K562 (cell line): ENCODE data around the gene SPAG9. TPM values are rescaled to one million over a fixed set of nuclear protein-coding genes. Genes with fewer than 3 reads are reported as not detected.

Experiments used
- ATAC-seq: fragments of 200-7000 bp; cut with Tn5 transposase; 3 replicates; pipeline ENCODE4 v1.9.1; 2020; ENCODE audit warnings: moderate library complexity
- BruUV-seq: library from RNA; stranded (reverse); fragments of 400-500 nt; replicated peaks from 2 replicates; lab custom pipeline; 2021; lab: Mats Ljungman, UMichigan
- CTCF ChIA-PET: fragments of 300-600 bp; formaldehyde crosslinking; extraction: SDS; loops from one replicate; lab custom pipeline; 2021; ENCODE audit warnings: low intra/inter-chr PET ratio; lab: Yijun Ruan, JAX
- POLR2A ChIA-PET: fragments of 300-600, 350-650 bp; sonication (Branson Sonifier 250); formaldehyde crosslinking; extraction: SDS; loops from one replicate; lab custom pipeline; 2021; ENCODE audit warnings: antibody characterized with exemption, inconsistent platforms; lab: Yijun Ruan, JAX
- DNase-seq, 4 experiments: peaks; one replicate each; pipeline versions ENCODE4 v3.0.0 to v3.0.0-alpha.2; 2011 to 2018; ENCODE audit warnings: low spot score in 3 of 4, mixed read lengths in 3 of 4; ENCODE audit errors: extremely low read depth in 1 of 4
- FAIRE-seq: peaks from 2 replicates; lab custom pipeline; 2011; peaks lifted over from hg19 to GRCh38; lab: Jason Lieb, UNC
- H2AFZ ChIP-seq: 2 replicates; pipeline ENCODE4 v1.6.0; 2011; ENCODE audit warnings: low read depth, low read length, control low read depth, inconsistent platforms
- H3K27ac ChIP-seq: fragments of 200-600 bp; 3 replicates; pipeline ENCODE4 v1.8.0; 2011; ENCODE audit warnings: low read depth, mild to moderate bottlenecking, control low read depth, inconsistent platforms, low read length, moderate library complexity, mixed read lengths; ENCODE audit errors: extremely low read depth
- H3K27me3 ChIP-seq, 2 experiments: fragments of 300-600 bp in 1 of 2; 2 replicates in 1 of 2; 3 replicates in 1 of 2; pipeline versions ENCODE4 v1.6.0 to v1.8.0; 2011; ENCODE audit warnings: inconsistent platforms in 2 of 2, low read length in 2 of 2, mild to moderate bottlenecking in 1 of 2, mixed read lengths in 1 of 2, moderate library complexity in 1 of 2; ENCODE audit not compliant: control insufficient read depth in 2 of 2, insufficient read depth in 2 of 2
- H3K36me3 ChIP-seq: fragments of 300-600 bp; 3 replicates; pipeline ENCODE4 v1.8.0; 2011; ENCODE audit warnings: mild to moderate bottlenecking, low read length, inconsistent platforms; ENCODE audit not compliant: control insufficient read depth, insufficient read depth
- H3K4me1 ChIP-seq, 2 experiments: fragments of 200-600 bp in 1 of 2; replicated peaks in 1 of 2; 2 replicates in 1 of 2; 3 replicates in 1 of 2; pipeline versions ENCODE4 v1.5.1 to v1.8.0; 2011; ENCODE audit warnings: inconsistent platforms in 2 of 2, low read length in 2 of 2, mild to moderate bottlenecking in 1 of 2, mixed read lengths in 1 of 2, moderate library complexity in 1 of 2; ENCODE audit not compliant: control insufficient read depth in 2 of 2, insufficient read depth in 2 of 2
- H3K4me2 ChIP-seq: 2 replicates; pipeline ENCODE4 v1.6.1; 2011; ENCODE audit warnings: low read length, control low read depth, inconsistent platforms, mixed read lengths; ENCODE audit not compliant: insufficient read depth
- H3K4me3 ChIP-seq: fragments of 200-600 bp; sonication (generic), shearing (Covaris generic); 2 replicates; pipeline ENCODE4 v1.5.1; 2016; ENCODE audit warnings: control low read depth, inconsistent platforms
- H3K79me2 ChIP-seq: fragments of 200-600 bp; 3 replicates; pipeline ENCODE4 v1.8.0; 2011; ENCODE audit warnings: low read length, inconsistent platforms; ENCODE audit not compliant: control insufficient read depth, insufficient read depth
- H3K9ac ChIP-seq, 2 experiments: 2 replicates each; pipeline versions ENCODE4 v1.6.0 to v1.6.1; 2011; ENCODE audit warnings: low read depth in 2 of 2, low read length in 2 of 2, control low read depth in 1 of 2, inconsistent platforms in 1 of 2, mild to moderate bottlenecking in 1 of 2, mixed read lengths in 1 of 2; ENCODE audit not compliant: insufficient read depth in 1 of 2
- H3K9me1 ChIP-seq: one replicate; pipeline ENCODE4 v1.6.0; 2011; ENCODE audit warnings: inconsistent platforms, mild to moderate bottlenecking, low read length, moderate library complexity; ENCODE audit not compliant: control insufficient read depth, insufficient read depth
- H3K9me3 ChIP-seq: replicated peaks from 2 replicates; pipeline ENCODE4 v1.5.1; 2011; ENCODE audit warnings: low read depth, low read length, inconsistent platforms; ENCODE audit not compliant: control insufficient read depth, insufficient read depth
- H4K20me1 ChIP-seq: replicated peaks from 2 replicates; pipeline ENCODE4 v1.6.1; 2011; ENCODE audit warnings: low read length, inconsistent platforms, mixed read lengths; ENCODE audit not compliant: control insufficient read depth, insufficient read depth
- BRD4 ChIP-seq: fragments of 200-600 bp; sonication (generic); IDR thresholded peaks from 2 replicates; pipeline ENCODE4 v1.6.1; 2017; ENCODE audit warnings: inconsistent platforms
- NR2C2 ChIP-seq, 2 experiments: fragments of 200-800 bp in 1 of 2; sonication (Bioruptor generic) in 1 of 2; sonication (generic) in 1 of 2; formaldehyde crosslinking in 1 of 2; IDR thresholded peaks; 2 replicates each; pipeline versions ENCODE4 v1.6.1 to v1.8.0; 2016 to 2022; ENCODE audit warnings: mild to moderate bottlenecking in 1 of 2, missing compliant biosample characterization in 1 of 2, missing genetic modification characterization in 1 of 2, missing genetic modification reagents in 1 of 2
- WGBS: fragments of 100-300 bp; shearing (Covaris generic); methylation state at CpG from one replicate; pipeline ENCODE4 v1.1.6; 2016; ENCODE audit warnings: low coverage, mixed read lengths; ENCODE audit not compliant: insufficient coverage; ENCODE audit errors: missing lambda C conversion rate; 5-methylcytosine and 5-hydroxymethylcytosine counted together
- in situ Hi-C: fragments of 300-500 bp; cut with MboI; formaldehyde crosslinking; loops from 4 replicates; pipeline ENCODE4 v1.15.0; 2018; ENCODE audit warnings: inconsistent platforms, mixed read lengths
- intact Hi-C: fragments of 100-400 bp; cut with micrococcal nuclease; formaldehyde crosslinking; loops from 2 replicates; pipeline ENCODE4 v1.14.2; 2022
- polyA plus RNA-seq, 8 experiments: library from polyadenylated mRNA; depleted of rRNA in 4 of 8; stranded (reverse) in 5 of 8; unstranded in 3 of 8; fragments of >200 nt; fragmentation: Nextera tagmentation in 2 of 8; fragmentation: Illumina TruSeq in 1 of 8; extraction: Ambion mirVana in 2 of 8; extraction: Trizol in 1 of 8; gene quantifications; 2 replicates each; pipeline versions ENCODE4 v1.2.1 to v1.2.3, GENCODE V29; 2011 to 2014; ENCODE audit warnings: inconsistent platforms in 1 of 8, missing spikeins in 1 of 8
- total RNA-seq, 7 experiments: library from RNA; depleted of rRNA in 6 of 7; stranded (reverse); fragments of >200 nt in 6 of 7; fragmentation: Illumina TruSeq in 2 of 7; extraction: Trizol in 2 of 7; gene quantifications; 2 replicates each; pipeline versions ENCODE4 v1.2.1 to v1.2.3, GENCODE V29; 2011 to 2021; ENCODE audit warnings: low replicate concordance in 1 of 7
- TF ChIP-seq, protein P1 (sequence below): sonication (generic); formaldehyde crosslinking; IDR thresholded peaks from 2 replicates; pipeline ENCODE4 v1.8.0; 2022; ENCODE audit warnings: mild to moderate bottlenecking, missing genetic modification reagents

The SPAG9 gene
- total and polyA plus RNA-seq, 9 of the 15 experiments (the other 6 are each of a cell fraction or from before 2014, with no cell fraction given), result 12.2 to 99.2 (median 58.2) TPM

DNA sequence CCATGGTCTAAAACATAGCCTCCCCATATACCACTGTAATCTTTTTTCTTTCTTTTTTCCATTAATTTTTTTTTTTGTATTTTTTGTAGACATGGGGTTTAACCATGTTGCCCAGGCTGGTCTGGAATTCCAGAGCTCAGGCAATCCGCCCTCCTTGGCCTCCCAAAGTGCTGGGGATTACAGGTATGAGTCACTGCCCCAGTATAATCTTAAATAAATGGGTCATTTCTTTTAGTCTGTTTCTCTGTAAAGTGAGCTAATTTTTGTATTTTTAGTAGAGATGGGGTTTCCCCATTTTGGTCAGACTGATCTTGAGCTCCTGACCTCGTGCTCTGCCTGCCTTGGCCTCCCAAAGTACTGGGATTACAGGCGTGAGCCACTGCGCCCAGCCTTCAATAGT is 27.0 kb upstream of the SPAG9 start:
- in situ Hi-C loops, result loop anchor here (5.0 kb wide), 1 partner anchor 145 kb away; no protein-coding TSS in a partner anchor
- Histone ChIP-seq H3K27me3 (no peaks in the 10 kb centered on the region), H3K9me3 (no peaks in the 10 kb centered on the region), H3K9ac (no peak overlapping the region), H3K9me1 (no peaks in the 10 kb centered on the region), H2AFZ (peak overlapping the region; percentile 17; the same call in 1 of the 2 replicates), H3K4me1 (peaks cover 7 to 8% of the 10 kb centered on the region in 2 experiments; a peak in 3 of 5 replicates), H3K36me3 (no peaks in the 10 kb centered on the region), H4K20me1 (no peaks in the 10 kb centered on the region), H3K79me2 (no peaks in the 10 kb centered on the region), H3K4me2 (no peak overlapping the region), H3K4me3 (no peak overlapping the region), H3K27ac (0 out of 3 replicates have a peak overlapping the region, but pooled peaks have one; percentile 22)
- ATAC-seq (no peak), DNase-seq (no peak), FAIRE-seq (no peak)
- TF ChIP-seq, protein P1, sequence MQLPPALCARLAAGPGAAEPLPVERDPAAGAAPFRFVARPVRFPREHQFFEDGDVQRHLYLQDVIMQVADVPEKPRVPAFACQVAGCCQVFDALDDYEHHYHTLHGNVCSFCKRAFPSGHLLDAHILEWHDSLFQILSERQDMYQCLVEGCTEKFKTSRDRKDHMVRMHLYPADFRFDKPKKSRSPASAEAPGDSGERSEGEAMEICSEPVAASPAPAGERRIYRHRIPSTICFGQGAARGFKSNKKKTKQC (CRISPR knock-in tag), result no peak
- no peak for TF ChIP-seq BRD4
- no peak for TF ChIP-seq NR2C2 (CRISPR knock-in tag; IDR thresholded peaks at IDR 0.05)
- TF ChIP-seq NR2C2 (tag; IDR thresholded peaks at IDR 0.05), result no peak
- WGBS, result 72% methylated on average over 4 of the region's 4 CpGs
- ChIA-PET CTCF (no interaction called here), POLR2A (interaction anchor here (0.9 to 1.2 kb wide), 2 partner anchors 9 to 24 kb away, joined by 3 to 4 read pairs; no protein-coding TSS in a partner anchor)
- no TSS peak for BruUV-seq
- intact Hi-C loops, result no loop called here
